Stimulated activated naive B cell treated with anti-CD40 and anti-IgM and Interleukin-4, amounts not matched to agents 10 μg/mL and 1 μg/mL and 100 μg/mL, for 72 hours (primary cell): Measurements from ENCODE around the gene MINPP1.
A peak's percentile ranks its signal among the peaks of the same experiment; 100 is the strongest.

Experiments used
- ATAC-seq, 2 donors: fragments of 150-1000 bp; cut with Tn5 transposase; replicated peaks; 2 replicates each; pipeline ENCODE4 v1.10.0; 2021; ENCODE audit warnings: moderate library complexity in 1 of 2
- DNase-seq: peaks from one replicate; pipeline ENCODE4 v3.0.0; 2021
- H3K27ac Mint-ChIP-seq: one replicate; pipeline ENCODE4 v1.8.0; 2022; ENCODE audit warnings: mild to moderate bottlenecking, mixed read lengths
- H3K27me3 Mint-ChIP-seq, 2 donors: one replicate each; pipeline ENCODE4 v1.8.0; 2022; ENCODE audit warnings: mixed read lengths in 2 of 2
- H3K36me3 Mint-ChIP-seq, 2 donors: one replicate each; pipeline ENCODE4 v1.8.0; 2022; ENCODE audit warnings: mixed read lengths in 2 of 2, mild to moderate bottlenecking in 1 of 2
- H3K4me1 Mint-ChIP-seq, 2 donors: one replicate each; pipeline ENCODE4 v1.8.0; 2022; ENCODE audit warnings: mixed read lengths in 2 of 2, mild to moderate bottlenecking in 1 of 2
- H3K4me3 Mint-ChIP-seq, 2 donors: one replicate each; pipeline ENCODE4 v1.8.0; 2022; ENCODE audit warnings: mild to moderate bottlenecking in 2 of 2, mixed read lengths in 2 of 2, moderate library complexity in 1 of 2
- H3K9me3 Mint-ChIP-seq, 2 donors: one replicate each; pipeline ENCODE4 v1.8.0; 2022; ENCODE audit warnings: mixed read lengths in 2 of 2, mild to moderate bottlenecking in 1 of 2

MINPP1 gene

DNA sequence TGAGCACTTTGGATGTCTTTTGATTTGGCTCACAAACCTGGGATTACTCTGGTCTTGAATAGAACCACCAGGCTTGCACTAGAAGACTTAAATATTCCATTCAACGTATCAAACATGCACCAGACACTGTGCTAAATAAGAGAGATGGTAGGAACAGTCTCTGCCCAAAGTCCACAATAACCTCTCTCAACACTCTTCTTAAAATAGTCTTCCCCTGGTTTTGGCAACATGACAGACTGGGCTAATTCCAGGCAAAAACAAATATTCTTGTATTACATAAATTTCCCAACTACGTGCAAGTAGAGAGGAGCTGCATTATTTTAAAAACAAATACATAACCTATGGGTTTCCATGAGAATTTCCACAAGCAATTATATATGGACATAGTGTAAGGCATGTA is 90.2 kb downstream of the MINPP1 start:
- Mint-ChIP-seq H3K27ac (no peak overlapping the region), H3K9me3 (no peaks in the 10 kb centered on the region), H3K27me3 (no peaks in the 10 kb centered on the region), H3K36me3 (no peaks in the 10 kb centered on the region), H3K4me3 (no peak overlapping the region), H3K4me1 (peaks cover 8 to 11% of the 10 kb centered on the region in 2 donors)
- ATAC-seq: no peak
- no peak for DNase-seq

- peaks cover 8 to 11% of the 10 kb centered on the region in 2 donors for H3K4me1 Mint-ChIP-seq
- ATAC-seq: peak; percentile 94 to 96
- peak overlapping the region; percentile 47 for H3K27ac Mint-ChIP-seq
- H3K9me3 Mint-ChIP-seq: no peaks in the 10 kb centered on the region
- DNase-seq: no peak
- H3K27me3 Mint-ChIP-seq: no peaks in the 10 kb centered on the region
- no peaks in the 10 kb centered on the region for H3K36me3 Mint-ChIP-seq
- H3K4me3 Mint-ChIP-seq: no peak overlapping the region
Measured at GRCh38 chr10:87596351-87596750, 91.7 kb downstream of the MINPP1 start.

DNA sequence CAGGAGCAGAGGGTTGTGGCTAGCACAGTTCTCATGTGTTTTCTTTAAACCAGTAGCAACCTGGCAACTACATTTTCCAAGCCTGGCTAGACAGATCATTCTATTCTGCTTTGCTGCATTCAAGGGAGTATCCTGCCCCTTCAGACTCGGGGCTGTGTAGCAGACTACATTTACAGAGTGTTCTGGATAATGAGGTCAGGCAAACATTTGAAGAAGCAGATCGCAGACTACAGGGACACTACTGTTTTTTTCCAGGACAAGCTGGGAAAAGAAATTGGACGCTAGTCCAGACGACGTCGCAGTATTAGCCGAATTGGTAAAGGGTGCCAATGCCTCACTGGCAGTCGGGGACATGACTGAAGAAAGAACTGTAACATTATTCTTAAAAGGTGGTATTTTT is 94.0 kb downstream of the MINPP1 start:
- peaks cover 8 to 18% of the 10 kb centered on the region in 2 donors for H3K4me1 Mint-ChIP-seq
- H3K9me3 Mint-ChIP-seq: no peaks in the 10 kb centered on the region
- H3K27me3 Mint-ChIP-seq: no peaks in the 10 kb centered on the region
- DNase-seq (no peak), ATAC-seq (no peak)
- H3K36me3 Mint-ChIP-seq: no peaks in the 10 kb centered on the region
- no peak overlapping the region for H3K4me3 Mint-ChIP-seq
- no peak overlapping the region for H3K27ac Mint-ChIP-seq

DNA sequence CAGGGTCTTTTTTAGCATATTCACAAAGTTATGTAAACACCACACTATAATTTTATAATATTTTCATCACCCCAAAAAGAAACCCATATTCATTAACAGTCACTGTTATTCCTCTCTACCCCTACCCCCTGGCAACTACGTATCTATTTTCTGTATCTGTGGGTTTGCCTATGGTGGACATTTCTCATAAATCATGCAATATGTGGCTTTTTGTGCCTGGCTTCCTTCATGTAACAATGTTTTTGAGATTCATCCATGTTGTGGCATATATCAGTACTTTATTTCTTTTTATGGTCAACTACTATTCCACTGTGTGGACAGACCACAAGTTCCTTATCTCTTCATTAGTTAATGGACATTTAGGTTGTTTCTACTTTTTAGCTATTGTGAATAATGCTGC is 95.9 kb downstream of the MINPP1 start:
- no peak for ATAC-seq
- H3K27me3 Mint-ChIP-seq: no peaks in the 10 kb centered on the region
- H3K27ac Mint-ChIP-seq: no peak overlapping the region
- H3K4me1 Mint-ChIP-seq: peaks cover 8 to 18% of the 10 kb centered on the region in 2 donors
- DNase-seq: no peak
- no peaks in the 10 kb centered on the region for H3K36me3 Mint-ChIP-seq
- H3K9me3 Mint-ChIP-seq: no peaks in the 10 kb centered on the region
- H3K4me3 Mint-ChIP-seq: no peak overlapping the region
